Hepatocyte (in vitro differentiated cells): ENCODE results near the gene DENND1A. TPM values are rescaled to one million over a fixed set of nuclear protein-coding genes. Genes with fewer than 3 reads are reported as not detected.

Experiments used
- DNase-seq: peaks from one replicate; pipeline ENCODE4 v3.0.0-alpha.2; 2016; ENCODE audit warnings: low spot score
- H2AFZ ChIP-seq: fragments of 200-600 bp; sonication (generic); 2 replicates; pipeline ENCODE4 v1.6.0; 2016; ENCODE audit warnings: antibody characterized with exemption, mild to moderate bottlenecking
- H3K27ac ChIP-seq: fragments of 200-600 bp; sonication (generic); 2 replicates; pipeline ENCODE4 v1.5.1; 2016; ENCODE audit warnings: mild to moderate bottlenecking
- H3K27me3 ChIP-seq: fragments of 200-600 bp; sonication (generic); 2 replicates; pipeline ENCODE4 v1.6.1; 2016
- H3K36me3 ChIP-seq: fragments of 200-600 bp; sonication (generic); replicated peaks from 2 replicates; pipeline ENCODE4 v1.5.1; 2016; ENCODE audit warnings: low read depth; ENCODE audit not compliant: insufficient read depth
- H3K4me1 ChIP-seq: fragments of 200-600 bp; sonication (generic); 2 replicates; pipeline ENCODE4 v1.5.1; 2016; ENCODE audit warnings: mild to moderate bottlenecking, moderate library complexity; ENCODE audit not compliant: insufficient read depth
- H3K4me2 ChIP-seq: fragments of 200-600 bp; sonication (generic); 2 replicates; pipeline ENCODE4 v1.6.0; 2016
- H3K4me3 ChIP-seq: fragments of 200-600 bp; sonication (generic); 2 replicates; pipeline ENCODE4 v1.5.1; 2016; ENCODE audit warnings: mild to moderate bottlenecking
- H3K79me2 ChIP-seq: fragments of 200-600 bp; sonication (generic); 2 replicates; pipeline ENCODE4 v1.6.0; 2017; ENCODE audit warnings: mild to moderate bottlenecking
- H3K9me2 ChIP-seq: fragments of 200-600 bp; sonication (generic); replicated peaks from 2 replicates; pipeline ENCODE4 v1.6.0; 2017; ENCODE audit warnings: mild to moderate bottlenecking; ENCODE audit not compliant: insufficient read depth
- H3K9me3 ChIP-seq: fragments of 200-600 bp; sonication (generic); 2 replicates; pipeline ENCODE4 v1.5.1; 2016; ENCODE audit warnings: low read depth, mild to moderate bottlenecking
- H4K20me1 ChIP-seq: fragments of 200-600 bp; sonication (generic); 2 replicates; pipeline ENCODE4 v1.6.0; 2016; ENCODE audit warnings: mild to moderate bottlenecking; ENCODE audit not compliant: insufficient read depth, poor library complexity, severe bottlenecking
- CTCF ChIP-seq: fragments of 200-600 bp; sonication (generic); IDR thresholded peaks from 2 replicates; pipeline ENCODE4 v1.5.1; 2016; ENCODE audit warnings: antibody characterized with exemption, mild to moderate bottlenecking; ENCODE audit not compliant: poor library complexity
- EZH2 ChIP-seq: fragments of 200-600 bp; sonication (generic); IDR thresholded peaks from 2 replicates; pipeline ENCODE4 v1.6.1; 2016; ENCODE audit warnings: antibody characterized with exemption, mild to moderate bottlenecking, borderline replicate concordance
- EZH2phosphoT487 ChIP-seq: fragments of 200-600 bp; sonication (generic); IDR thresholded peaks from one replicate; pipeline ENCODE4 v1.6.1; 2018; ENCODE audit warnings: antibody characterized with exemption, mild to moderate bottlenecking, low read depth, moderate library complexity; ENCODE audit not compliant: unreplicated experiment, severe bottlenecking
- WGBS: methylation state at CpG from one replicate; pipeline ENCODE4 v1.1.6; 2016; ENCODE audit warnings: low lambda C conversion rate; ENCODE audit errors: missing lambda C conversion rate; 5-methylcytosine and 5-hydroxymethylcytosine counted together
- polyA plus RNA-seq: library from polyadenylated mRNA; unstranded; fragments of >200 nt; fragmentation: Nextera tagmentation; extraction: Ambion mirVana; gene quantifications from 2 replicates; pipeline ENCODE4 v1.2.1, GENCODE V29; 2016
- total RNA-seq: library from RNA; depleted of rRNA; stranded (reverse); fragments of >200 nt; gene quantifications from 2 replicates; pipeline ENCODE4 v1.2.3, GENCODE V29; 2014

The DENND1A gene
- total and polyA plus RNA-seq, 2 experiments from 2014 or later, result 24.0 to 28.9 TPM

DNA sequence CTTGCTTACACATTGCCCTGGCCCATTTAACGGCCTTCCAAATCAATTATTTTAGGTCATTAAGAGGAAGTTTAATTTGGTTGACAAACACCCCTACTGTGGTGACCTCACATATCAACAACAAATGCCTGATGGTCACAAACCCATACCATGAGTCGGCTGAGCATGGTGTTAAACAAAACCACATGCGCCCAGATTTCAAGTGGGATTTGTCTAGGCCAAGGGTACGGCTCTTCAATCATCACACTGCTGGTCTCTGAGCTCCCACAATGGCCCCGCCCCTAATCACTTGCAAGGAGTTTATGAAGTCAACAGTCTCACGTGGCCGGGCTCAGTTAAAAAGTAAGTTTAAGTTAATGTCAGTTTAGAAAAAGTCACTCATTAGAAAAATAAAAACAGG lies 330.1 kb downstream of the DENND1A start:
- Histone ChIP-seq H3K27me3 (no peaks in the 10 kb centered on the region), H3K27ac (no peak overlapping the region), H3K9me3 (no peaks in the 10 kb centered on the region), H3K4me3 (no peak overlapping the region), H4K20me1 (no peaks in the 10 kb centered on the region), H3K9me2 (no peaks in the 10 kb centered on the region), H2AFZ (no peak overlapping the region), H3K36me3 (no peaks in the 10 kb centered on the region), H3K79me2 (no peaks in the 10 kb centered on the region), H3K4me2 (no peak overlapping the region), H3K4me1 (no peaks in the 10 kb centered on the region)
- no peak for DNase-seq
- TF ChIP-seq EZH2, result no peak
- TF ChIP-seq CTCF, result no peak
- TF ChIP-seq EZH2phosphoT487, result no peak
- 75% methylated on average over 7 of the region's 7 CpGs for WGBS

- H3K27me3 ChIP-seq, result no peaks in the 10 kb centered on the region
- DNase-seq, result no peak
- H3K4me1 ChIP-seq, result no peaks in the 10 kb centered on the region
- WGBS, result 60% methylated on average over 8 of the region's 8 CpGs
- TF ChIP-seq EZH2 (no peak), EZH2phosphoT487 (no peak), CTCF (no peak)
- H3K27ac ChIP-seq, result no peak overlapping the region
- no peaks in the 10 kb centered on the region for H3K9me3 ChIP-seq
- no peak overlapping the region for H3K4me3 ChIP-seq
- H3K79me2 ChIP-seq, result no peaks in the 10 kb centered on the region
- no peaks in the 10 kb centered on the region for H3K36me3 ChIP-seq
- H3K9me2 ChIP-seq, result no peaks in the 10 kb centered on the region
- H2AFZ ChIP-seq, result no peak overlapping the region
- no peak overlapping the region for H3K4me2 ChIP-seq
- no peaks in the 10 kb centered on the region for H4K20me1 ChIP-seq
Observed at GRCh38 chr9:123597876-123598556, 331.9 kb downstream of the DENND1A start.

- TF ChIP-seq EZH2phosphoT487 (no peak), CTCF (no peak), EZH2 (no peak)
- Histone ChIP-seq H2AFZ (no peak overlapping the region), H3K27me3 (no peaks in the 10 kb centered on the region), H3K4me3 (no peak overlapping the region), H3K9me3 (no peaks in the 10 kb centered on the region), H3K79me2 (no peaks in the 10 kb centered on the region), H3K9me2 (no peaks in the 10 kb centered on the region), H3K27ac (no peak overlapping the region), H3K36me3 (no peaks in the 10 kb centered on the region), H3K4me2 (no peak overlapping the region), H4K20me1 (no peaks in the 10 kb centered on the region), H3K4me1 (no peaks in the 10 kb centered on the region)
- no peak for DNase-seq
- 63% methylated on average over 4 of the region's 4 CpGs for WGBS
Observed at GRCh38 chr9:123597048-123597447, 332.9 kb downstream of the DENND1A start.
